Smooth muscle cell (in vitro differentiated cells): ENCODE measurements around the gene MAB21L3. TPM values are rescaled to one million over a fixed set of nuclear protein-coding genes. Genes with fewer than 3 reads are reported as not detected.

ENCODE experiments used
- DNase-seq: peaks from one replicate; lab custom pipeline; 2025; ENCODE audit not compliant: unreplicated experiment; lab: John Stamatoyannopoulos, UW
- H2AFZ ChIP-seq: fragments of 200-600 bp; sonication (generic); 2 replicates; pipeline ENCODE4 v1.6.0; 2016; ENCODE audit warnings: antibody characterized with exemption, low read depth, mild to moderate bottlenecking
- H3F3A ChIP-seq: fragments of 200-600 bp; sonication (generic); 2 replicates; pipeline ENCODE4 v1.6.0; 2017; ENCODE audit warnings: antibody characterized with exemption, low read depth
- H3K27ac ChIP-seq: fragments of 200-600 bp; sonication (generic); 2 replicates; pipeline ENCODE4 v1.5.1; 2016; ENCODE audit warnings: low read depth, mild to moderate bottlenecking
- H3K27me3 ChIP-seq: fragments of 200-600 bp; sonication (generic); 2 replicates; pipeline ENCODE4 v1.6.1; 2016; ENCODE audit warnings: low read depth, mild to moderate bottlenecking
- H3K36me3 ChIP-seq: fragments of 200-600 bp; sonication (generic); 2 replicates; pipeline ENCODE4 v1.5.1; 2016; ENCODE audit warnings: low read depth
- H3K4me1 ChIP-seq: fragments of 200-600 bp; sonication (generic); 2 replicates; pipeline ENCODE4 v1.5.1; 2016; ENCODE audit warnings: low read depth
- H3K4me2 ChIP-seq: fragments of 200-600 bp; sonication (generic); 2 replicates; pipeline ENCODE4 v1.6.0; 2016; ENCODE audit warnings: mild to moderate bottlenecking
- H3K4me3 ChIP-seq: fragments of 200-600 bp; sonication (generic); 2 replicates; pipeline ENCODE4 v1.5.1; 2016; ENCODE audit warnings: mild to moderate bottlenecking
- H3K79me2 ChIP-seq: fragments of 200-600 bp; sonication (generic); 2 replicates; pipeline ENCODE4 v1.6.0; 2016; ENCODE audit warnings: low read depth, mild to moderate bottlenecking
- H3K9ac ChIP-seq: fragments of 200-600 bp; sonication (generic); 2 replicates; pipeline ENCODE4 v1.6.0; 2016; ENCODE audit warnings: low read depth
- H3K9me3 ChIP-seq: fragments of 200-600 bp; sonication (generic); replicated peaks from 2 replicates; pipeline ENCODE4 v1.5.1; 2016; ENCODE audit warnings: low read depth
- H4K20me1 ChIP-seq: fragments of 200-600 bp; sonication (generic); 2 replicates; pipeline ENCODE4 v1.6.0; 2016; ENCODE audit warnings: low read depth
- CTCF ChIP-seq: fragments of 200-600 bp; sonication (generic); IDR thresholded peaks from 2 replicates; pipeline ENCODE4 v1.5.1; 2017; ENCODE audit warnings: borderline replicate concordance, mild to moderate bottlenecking, antibody characterized with exemption; ENCODE audit not compliant: insufficient read depth, poor library complexity, severe bottlenecking
- WGBS: methylation state at CpG from one replicate; pipeline ENCODE4 v1.1.7; 2016; ENCODE audit warnings: low lambda C conversion rate; 5-methylcytosine and 5-hydroxymethylcytosine counted together
- polyA plus RNA-seq: library from polyadenylated mRNA; unstranded; fragments of >200 nt; fragmentation: Nextera tagmentation; extraction: Ambion mirVana; gene quantifications from 2 replicates; pipeline ENCODE4 v1.2.1, GENCODE V29; 2016
- total RNA-seq: library from RNA; depleted of rRNA; stranded (reverse); fragments of >200 nt; gene quantifications from 2 replicates; pipeline ENCODE4 v1.2.3, GENCODE V29; 2014

Gene MAB21L3
- total and polyA plus RNA-seq, 2 experiments from 2014 or later = 0.13 to 0.26 TPM

GRCh38 chr1:116161390-116161789 lies 50.2 kb downstream of the MAB21L3 start:
- Histone ChIP-seq H3K27me3 (no peaks in the 10 kb centered on the region), H3K9ac (no peak overlapping the region), H3K4me1 (no peaks in the 10 kb centered on the region), H2AFZ (no peak overlapping the region), H3F3A (no peaks in the 10 kb centered on the region), H4K20me1 (no peaks in the 10 kb centered on the region), H3K4me2 (no peak overlapping the region), H3K36me3 (no peaks in the 10 kb centered on the region), H3K27ac (no peak overlapping the region), H3K9me3 (no peaks in the 10 kb centered on the region), H3K4me3 (no peak overlapping the region), H3K79me2 (no peaks in the 10 kb centered on the region)
- no peak for TF ChIP-seq CTCF
- no peak for DNase-seq
- 72% methylated on average over 2 of the region's 2 CpGs for WGBS

- no peak for TF ChIP-seq CTCF
- H3K4me1 ChIP-seq = no peaks in the 10 kb centered on the region
- H3K4me2 ChIP-seq = no peak overlapping the region
- H3K27me3 ChIP-seq = no peaks in the 10 kb centered on the region
- H3K4me3 ChIP-seq = no peak overlapping the region
- H3K36me3 ChIP-seq = no peaks in the 10 kb centered on the region
- H3K9ac ChIP-seq = no peak overlapping the region
- no peak overlapping the region for H3K27ac ChIP-seq
- DNase-seq = no peak
- no peaks in the 10 kb centered on the region for H3K79me2 ChIP-seq
- no peak overlapping the region for H2AFZ ChIP-seq
- H4K20me1 ChIP-seq = no peaks in the 10 kb centered on the region
- no peaks in the 10 kb centered on the region for H3K9me3 ChIP-seq
- no peaks in the 10 kb centered on the region for H3F3A ChIP-seq
These were observed 50.7 kb downstream of the MAB21L3 start for GRCh38 chr1:116161877-116162390.

- no peak for TF ChIP-seq CTCF
- no peaks in the 10 kb centered on the region for H3K27me3 ChIP-seq
- H2AFZ ChIP-seq = no peak overlapping the region
- no peak overlapping the region for H3K27ac ChIP-seq
- H3K9ac ChIP-seq = no peak overlapping the region
- H3K4me2 ChIP-seq = no peak overlapping the region
- no peaks in the 10 kb centered on the region for H3F3A ChIP-seq
- H3K9me3 ChIP-seq = no peaks in the 10 kb centered on the region
- H3K79me2 ChIP-seq = no peaks in the 10 kb centered on the region
- H3K4me1 ChIP-seq = no peaks in the 10 kb centered on the region
- no peak overlapping the region for H3K4me3 ChIP-seq
- no peak for DNase-seq
- H4K20me1 ChIP-seq = no peaks in the 10 kb centered on the region
- no peaks in the 10 kb centered on the region for H3K36me3 ChIP-seq
These were observed 52.3 kb downstream of the MAB21L3 start for GRCh38 chr1:116163533-116163932.

- DNase-seq = no peak
- no peak for TF ChIP-seq CTCF
- Histone ChIP-seq H4K20me1 (no peaks in the 10 kb centered on the region), H3K9ac (no peak overlapping the region), H3K27ac (no peak overlapping the region), H3K4me3 (no peak overlapping the region), H2AFZ (no peak overlapping the region), H3K4me1 (no peaks in the 10 kb centered on the region), H3K4me2 (no peak overlapping the region), H3K79me2 (no peaks in the 10 kb centered on the region), H3K36me3 (no peaks in the 10 kb centered on the region), H3K27me3 (no peaks in the 10 kb centered on the region), H3F3A (no peaks in the 10 kb centered on the region), H3K9me3 (no peaks in the 10 kb centered on the region)
- 68% methylated on average over 2 of the region's 2 CpGs for WGBS
These were observed 53.0 kb downstream of the MAB21L3 start for GRCh38 chr1:116164150-116164549.
